H9 (cell line): ENCODE results near the gene PCYT1B. TPM values are rescaled to one million over a fixed set of nuclear protein-coding genes. Genes with fewer than 3 reads are reported as not detected.

Experiments used
- DNase-seq: peaks from one replicate; pipeline ENCODE4 v3.0.0-alpha.2; 2017
- H2AFZ ChIP-seq: one replicate; pipeline ENCODE4 v1.6.1; 2013; ENCODE audit warnings: mild to moderate bottlenecking, low read length, control low read depth, moderate library complexity
- H2AK5ac ChIP-seq: 2 replicates; pipeline ENCODE4 v1.6.1; 2013; ENCODE audit warnings: low read length, control low read depth, mixed read lengths; ENCODE audit not compliant: insufficient read length
- H2BK120ac ChIP-seq: one replicate; pipeline ENCODE4 v1.6.1; 2013; ENCODE audit warnings: low read depth, mild to moderate bottlenecking, low read length, control low read depth, inconsistent platforms; ENCODE audit not compliant: poor library complexity, severe bottlenecking
- H2BK12ac ChIP-seq: 2 replicates; pipeline ENCODE4 v1.6.1; 2013; ENCODE audit warnings: low read length, control low read depth, mixed read lengths, low read depth; ENCODE audit not compliant: insufficient read length
- H2BK15ac ChIP-seq: 2 replicates; pipeline ENCODE4 v1.6.1; 2013; ENCODE audit warnings: low read depth, low read length, control low read depth
- H2BK20ac ChIP-seq: one replicate; pipeline ENCODE4 v1.6.1; 2013; ENCODE audit warnings: low read depth, mild to moderate bottlenecking, low read length, control low read depth, inconsistent platforms; ENCODE audit not compliant: poor library complexity, severe bottlenecking
- H2BK5ac ChIP-seq: 2 replicates; pipeline ENCODE4 v1.6.1; 2013; ENCODE audit warnings: low read length, control low read depth, mixed read lengths; ENCODE audit not compliant: insufficient read length
- H3K14ac ChIP-seq: 2 replicates; pipeline ENCODE4 v1.6.1; 2013; ENCODE audit warnings: low read length, control low read depth; ENCODE audit not compliant: insufficient read depth
- H3K18ac ChIP-seq: 2 replicates; pipeline ENCODE4 v1.6.1; 2013; ENCODE audit warnings: low read depth, mild to moderate bottlenecking, mixed read lengths, low read length, control low read depth; ENCODE audit not compliant: insufficient read length
- H3K23ac ChIP-seq: 2 replicates; pipeline ENCODE4 v1.6.1; 2013; ENCODE audit warnings: low read length, control low read depth, mixed read lengths, low read depth; ENCODE audit not compliant: insufficient read length
- H3K23me2 ChIP-seq: 2 replicates; pipeline ENCODE4 v1.6.1; 2013; ENCODE audit warnings: low read depth, mild to moderate bottlenecking, mixed read lengths, low read length, control low read depth; ENCODE audit not compliant: insufficient read length, poor library complexity, severe bottlenecking
- H3K27ac ChIP-seq: 2 replicates; pipeline ENCODE4 v1.5.1; 2013; ENCODE audit warnings: low read length, control low read depth, mixed read lengths, low read depth; ENCODE audit not compliant: insufficient read length
- H3K27me3 ChIP-seq: 2 replicates; pipeline ENCODE4 v1.6.1; 2013; ENCODE audit warnings: low read length, control low read depth, inconsistent platforms; ENCODE audit not compliant: insufficient read depth
- H3K4ac ChIP-seq: 2 replicates; pipeline ENCODE4 v1.6.1; 2013; ENCODE audit warnings: low read depth, mild to moderate bottlenecking, control low read depth, inconsistent platforms, low read length, moderate library complexity
- H3K4me1 ChIP-seq: 2 replicates; pipeline ENCODE4 v1.6.1; 2013; ENCODE audit warnings: low read length, control low read depth, inconsistent platforms; ENCODE audit not compliant: insufficient read depth
- H3K4me2 ChIP-seq: 2 replicates; pipeline ENCODE4 v1.6.1; 2013; ENCODE audit warnings: low read length, control low read depth, mixed read lengths; ENCODE audit not compliant: insufficient read length, insufficient read depth
- H3K56ac ChIP-seq: 2 replicates; pipeline ENCODE4 v1.6.1; 2013; ENCODE audit warnings: low read depth, mild to moderate bottlenecking, mixed read lengths, low read length, control low read depth; ENCODE audit not compliant: insufficient read length
- H3K79me1 ChIP-seq: 2 replicates; pipeline ENCODE4 v1.6.1; 2013; ENCODE audit warnings: low read depth, mild to moderate bottlenecking, moderate library complexity, low read length, control low read depth, inconsistent platforms; ENCODE audit not compliant: insufficient read depth, poor library complexity, severe bottlenecking
- H3K79me2 ChIP-seq: 2 replicates; pipeline ENCODE4 v1.6.1; 2013; ENCODE audit warnings: low read length, control low read depth, inconsistent platforms; ENCODE audit not compliant: insufficient read depth
- H3K9ac ChIP-seq: 2 replicates; pipeline ENCODE4 v1.6.1; 2013; ENCODE audit warnings: low read length, control low read depth, mixed read lengths; ENCODE audit not compliant: insufficient read length; ENCODE audit errors: extremely low read depth
- H3K9me3 ChIP-seq: one replicate; pipeline ENCODE4 v1.6.1; 2013; ENCODE audit warnings: low read depth, low read length, inconsistent platforms; ENCODE audit not compliant: control insufficient read depth
- H3T11ph ChIP-seq: one replicate; pipeline ENCODE4 v1.6.1; 2013; ENCODE audit warnings: mild to moderate bottlenecking, low read length, control low read depth, inconsistent platforms
- H4K20me1 ChIP-seq: one replicate; pipeline ENCODE4 v1.6.1; 2013; ENCODE audit not compliant: control insufficient read depth, insufficient read length, insufficient read depth
- H4K5ac ChIP-seq: 2 replicates; pipeline ENCODE4 v1.6.1; 2013; ENCODE audit warnings: low read depth, mild to moderate bottlenecking, mixed read lengths, low read length, control low read depth; ENCODE audit not compliant: insufficient read length
- H4K8ac ChIP-seq: replicated peaks from 2 replicates; pipeline ENCODE4 v1.6.1; 2013; ENCODE audit warnings: low read length, control low read depth, mixed read lengths, low read depth; ENCODE audit not compliant: insufficient read length
- H4K91ac ChIP-seq: 2 replicates; pipeline ENCODE4 v1.6.1; 2013; ENCODE audit warnings: low read depth, mild to moderate bottlenecking, moderate library complexity, mixed read lengths, low read length, control low read depth; ENCODE audit not compliant: insufficient read length
- H3K27ac Mint-ChIP-seq, 3 experiments: 2 replicates in 2 of 3; 3 replicates in 1 of 3; pipeline ENCODE4 v1.8.0; 2020 to 2021; ENCODE audit warnings: mixed read lengths in 3 of 3, mild to moderate bottlenecking in 1 of 3, moderate library complexity in 1 of 3
- H3K27me3 Mint-ChIP-seq: 2 replicates; pipeline ENCODE4 v1.8.0; 2021; ENCODE audit warnings: low read depth, mild to moderate bottlenecking, moderate library complexity, mixed read lengths
- H3K36me3 Mint-ChIP-seq, 3 experiments: 2 replicates in 2 of 3; 3 replicates in 1 of 3; pipeline ENCODE4 v1.8.0; 2020 to 2021; ENCODE audit warnings: low read depth in 3 of 3, mixed read lengths in 3 of 3; ENCODE audit not compliant: insufficient read depth in 1 of 3
- H3K4me1 Mint-ChIP-seq, 2 experiments: 2 replicates each; pipeline ENCODE4 v1.8.0; 2020; ENCODE audit warnings: mixed read lengths in 2 of 2
- H3K4me3 Mint-ChIP-seq, 2 experiments: 2 replicates in 1 of 2; 3 replicates in 1 of 2; pipeline ENCODE4 v1.8.0; 2020 to 2021; ENCODE audit warnings: mild to moderate bottlenecking in 2 of 2, mixed read lengths in 2 of 2, moderate library complexity in 1 of 2
- H3K9me3 Mint-ChIP-seq, 2 experiments: 2 replicates in 1 of 2; 3 replicates in 1 of 2; pipeline ENCODE4 v1.8.0; 2020; ENCODE audit warnings: mild to moderate bottlenecking in 2 of 2, mixed read lengths in 2 of 2, moderate library complexity in 1 of 2
- CTCF ChIP-seq: fragments of 200-600 bp; sonication (generic); conservative IDR thresholded peaks from 3 replicates; pipeline ENCODE4 v1.8.0; 2021; ENCODE audit warnings: antibody characterized with exemption, mild to moderate bottlenecking
- WGBS: extraction: QIAGEN DNeasy Blood & Tissue Kit; methylation state at CpG from one replicate; pipeline ENCODE4 v1.1.7; 2013; ENCODE audit warnings: missing lambda C conversion rate, low lambda C conversion rate, mixed read lengths; ENCODE audit not compliant: insufficient read length; ENCODE audit errors: extremely low coverage; 5-methylcytosine and 5-hydroxymethylcytosine counted together
- total RNA-seq: library from RNA; stranded (reverse); gene quantifications from 2 replicates; pipeline ENCODE4 v1.2.1, GENCODE V29; 2021

Gene PCYT1B
- total RNA-seq, 1 experiment from 2014 or later, result 29.1 TPM

DNA sequence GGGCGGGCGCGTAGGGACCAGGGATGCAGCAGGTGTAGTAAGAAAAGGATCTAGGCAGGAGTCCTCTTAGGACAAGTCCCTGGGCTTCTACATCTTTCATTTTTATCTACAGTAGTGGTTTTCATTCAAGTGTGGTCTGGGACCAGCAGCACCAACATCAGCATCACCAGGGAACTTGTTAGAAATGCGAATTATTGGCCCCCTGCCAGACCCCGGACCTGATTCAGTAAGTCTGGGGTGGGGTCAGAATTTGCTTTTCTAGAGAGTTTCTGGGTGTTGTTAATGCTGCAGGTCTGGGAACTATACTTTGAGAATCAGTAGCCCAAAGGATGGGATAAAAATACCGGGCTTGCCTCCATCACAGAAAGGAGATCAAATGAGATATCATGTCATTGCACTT is 1.3 kb upstream of the PCYT1B start:
- no peak overlapping the region for H3K27ac ChIP-seq
- Mint-ChIP-seq H3K9me3 (no peaks in the 10 kb centered on the region; a peak in 1 of 5 replicates), H3K27me3 (no peaks in the 10 kb centered on the region; the same call in 1 of the 2 replicates), H3K36me3 (no peaks in the 10 kb centered on the region), H3K4me1 (peaks cover 41 to 45% of the 10 kb centered on the region in 2 experiments), H3K4me3 (peak overlapping the region in 1 of 2 experiments; percentile 51; a peak in 2 of 5 replicates), H3K27ac (peak overlapping the region in 2 of 3 experiments; percentile 61 to 99; a peak in 3 of 7 replicates)
- peaks cover 3% of the 10 kb centered on the region; the same call in 1 of the 2 replicates for H3K79me2 ChIP-seq
- H3K79me1 ChIP-seq, result no peaks in the 10 kb centered on the region
- no peak overlapping the region for H4K91ac ChIP-seq
- H3K18ac ChIP-seq, result no peak overlapping the region
- H4K20me1 ChIP-seq, result no peaks in the 10 kb centered on the region
- H3K4me2 ChIP-seq, result no peak overlapping the region
- no peak overlapping the region for H3T11ph ChIP-seq
- H2BK120ac ChIP-seq, result no peak overlapping the region
- H2BK12ac ChIP-seq, result no peak overlapping the region
- no peak overlapping the region for H3K14ac ChIP-seq
- no peak overlapping the region for H4K5ac ChIP-seq
- H3K23me2 ChIP-seq, result peaks cover 16% of the 10 kb centered on the region
- peaks cover 2% of the 10 kb centered on the region; the same call in 1 of the 2 replicates for H3K4me1 ChIP-seq
- no peaks in the 10 kb centered on the region for H3K27me3 ChIP-seq
- no peak overlapping the region for H2AK5ac ChIP-seq
- no peak overlapping the region for H3K56ac ChIP-seq
- no peak overlapping the region for H3K9ac ChIP-seq
- no peak for TF ChIP-seq CTCF
- no peak overlapping the region for H3K4ac ChIP-seq
- no peak overlapping the region for H2BK20ac ChIP-seq
- no peak for DNase-seq
- H2AFZ ChIP-seq, result no peak overlapping the region
- no CpG with 5 or more reads among the region's 6 CpGs for WGBS
- no peak overlapping the region for H4K8ac ChIP-seq
- no peaks in the 10 kb centered on the region for H3K9me3 ChIP-seq
- no peak overlapping the region for H2BK5ac ChIP-seq
- H2BK15ac ChIP-seq, result no peak overlapping the region
- no peak overlapping the region for H3K23ac ChIP-seq
